ENCODE data around the gene HPGD.

The HPGD gene

GRCh38 chr4:174464949-174465348 lies 57.3 kb downstream of the HPGD start:
- DNase-seq, result no peak

GRCh38 chr4:174461466-174462106 lies 60.7 kb downstream of the HPGD start:
- DNase-seq, result no peak

GRCh38 chr4:174460684-174461083 lies 61.6 kb downstream of the HPGD start:
- DNase-seq, result no peak

GRCh38 chr4:174457468-174457867 lies 64.8 kb downstream of the HPGD start:
- DNase-seq, result no peak

GRCh38 chr4:174454815-174455473 lies 67.3 kb downstream of the HPGD start:
- DNase-seq, result no peak

DNA sequence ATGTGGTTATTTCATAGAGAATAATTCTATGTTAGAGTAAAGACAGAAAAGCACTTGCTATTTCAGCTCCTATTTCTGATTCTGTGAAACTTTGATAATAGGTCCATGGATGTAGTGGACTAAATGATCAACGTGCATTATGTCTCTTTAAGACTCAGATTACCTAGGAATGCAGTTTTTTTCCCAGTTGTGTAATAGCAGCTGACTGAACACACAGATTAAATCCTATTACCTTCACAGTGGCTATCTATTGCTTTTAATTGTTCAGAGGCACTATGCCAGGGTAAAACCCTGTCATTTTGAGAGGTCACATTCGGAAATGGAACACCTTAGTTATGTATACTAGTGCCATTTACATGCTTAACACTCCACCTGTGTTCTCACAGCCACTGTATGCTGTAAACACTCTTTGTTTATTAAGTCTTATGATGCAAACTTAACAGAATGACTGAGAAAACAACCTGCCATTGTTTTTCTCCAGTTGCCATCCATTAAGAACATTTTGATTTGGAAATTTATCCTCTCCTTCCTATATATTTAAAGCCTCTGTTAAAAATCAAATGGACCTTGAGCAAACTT lies 70.5 kb downstream of the HPGD start:
- DNase-seq, result no peak

DNA sequence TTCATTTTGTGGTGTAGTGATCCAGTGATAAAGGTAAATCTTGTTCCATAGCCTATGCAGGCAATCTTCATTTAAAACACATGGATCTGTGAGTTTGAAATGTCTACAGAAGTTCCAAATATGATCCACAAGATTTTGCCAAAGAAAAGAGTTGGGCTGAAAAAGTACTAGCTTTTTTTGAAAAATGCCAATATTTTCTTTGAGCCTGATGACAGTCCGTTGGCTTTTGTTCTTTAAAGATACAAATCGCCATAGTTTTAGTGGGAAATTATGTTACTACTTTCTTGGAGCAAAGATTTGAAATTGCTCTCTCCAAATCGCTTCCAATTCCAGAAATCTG lies 71.5 kb downstream of the HPGD start:
- DNase-seq, result no peak

DNA sequence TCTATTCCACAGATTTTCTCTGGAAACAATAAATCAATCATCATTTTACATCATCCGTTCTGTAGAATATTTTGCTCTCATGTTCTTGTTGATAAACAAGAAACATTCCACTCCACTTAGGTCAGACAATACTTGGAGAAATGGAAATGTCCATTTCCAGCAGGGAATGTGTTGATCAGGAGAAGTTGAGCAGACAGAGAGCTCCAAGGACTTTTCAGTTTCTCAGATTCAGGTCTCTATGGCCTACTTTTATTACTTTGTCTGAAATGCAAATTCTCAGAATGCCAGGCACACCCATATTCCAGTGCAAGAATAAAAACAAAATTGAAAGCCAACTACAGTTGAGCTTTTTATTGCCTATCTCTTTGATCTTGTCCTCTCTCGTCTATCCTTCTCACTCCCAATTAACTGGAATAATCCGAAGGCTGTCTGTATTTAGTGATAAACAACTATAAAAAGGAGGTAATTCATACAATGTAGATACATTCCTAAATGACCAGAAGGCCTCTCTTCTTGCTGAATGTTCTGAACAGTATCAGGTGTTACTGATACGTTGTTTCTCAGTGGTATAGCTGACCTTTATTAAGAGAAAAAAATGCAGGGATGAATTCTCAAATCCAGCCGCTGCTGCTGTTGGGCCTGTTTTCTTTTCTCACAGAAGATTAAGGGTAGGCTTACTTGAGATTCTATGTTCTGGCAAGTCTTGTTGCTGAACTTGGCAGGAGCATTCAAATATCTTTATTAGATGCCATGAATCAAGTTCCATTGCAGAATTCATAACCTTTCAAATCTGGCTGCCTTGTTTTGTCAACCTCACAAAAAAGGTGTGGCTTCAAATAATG lies 72.1 kb downstream of the HPGD start:
- DNase-seq, result no peak

DNA sequence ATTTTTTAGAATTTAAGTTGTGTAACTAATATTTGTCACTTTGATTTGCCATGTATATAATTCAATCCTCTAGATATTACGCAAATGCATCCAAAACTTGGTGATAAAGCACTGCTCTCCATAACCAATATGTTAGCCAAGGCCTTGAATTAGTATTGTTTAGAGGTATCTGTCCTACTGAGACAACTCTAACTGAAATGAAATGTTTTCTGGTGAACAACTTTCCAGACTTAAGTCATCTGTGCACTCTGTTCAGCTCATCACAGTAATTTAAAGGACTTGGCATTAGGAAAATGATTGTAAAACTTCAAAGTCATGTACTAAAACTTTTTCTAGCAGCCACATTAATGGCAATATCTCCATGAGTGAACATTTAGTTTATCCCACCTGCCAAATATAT lies 73.1 kb downstream of the HPGD start:
- DNase-seq, result no peak

GRCh38 chr4:174444390-174444789 lies 77.9 kb downstream of the HPGD start:
- DNase-seq, result no peak

Measured in NCI-H510A treated with DMSO at 0.1 percent for 48 hours (cell line).